CD4-positive, alpha-beta memory T cell (primary cell): ENCODE results near the gene BSG. TPM values are rescaled to one million over a fixed set of nuclear protein-coding genes. Genes with fewer than 3 reads are reported as not detected.

Experiments
- CTCF ChIA-PET: fragments of 350-600 bp; sonication (Branson Sonifier 250); formaldehyde crosslinking; loops from one replicate; lab custom pipeline; 2021; ENCODE audit warnings: inconsistent platforms; ENCODE audit not compliant: partially characterized antibody; lab: Charles Lee
- POLR2A ChIA-PET: fragments of 350-600 bp; sonication (Branson Sonifier 250); formaldehyde crosslinking; loops from one replicate; lab custom pipeline; 2021; ENCODE audit not compliant: partially characterized antibody; lab: Charles Lee
- DNase-seq, 5 donors: peaks; one replicate each; pipeline versions ENCODE4 v3.0.0 to v3.0.0-alpha.2; 2020 to 2022; ENCODE audit warnings: mixed read lengths in 1 of 5
- H3K27ac ChIP-seq: one replicate; pipeline ENCODE4 v1.7.0; 2013; ENCODE audit warnings: low read depth, low read length
- H3K27me3 ChIP-seq: 2 replicates; pipeline ENCODE4 v1.7.0; 2013; ENCODE audit warnings: mild to moderate bottlenecking, low read length, moderate library complexity; ENCODE audit not compliant: insufficient read depth
- H3K36me3 ChIP-seq: 2 replicates; pipeline ENCODE4 v1.7.0; 2013; ENCODE audit warnings: mild to moderate bottlenecking, low read length, moderate library complexity; ENCODE audit not compliant: insufficient read depth
- H3K4me1 ChIP-seq: 2 replicates; pipeline ENCODE4 v1.7.0; 2013; ENCODE audit warnings: mild to moderate bottlenecking, low read length, moderate library complexity; ENCODE audit not compliant: insufficient read depth
- H3K4me3 ChIP-seq, 2 donors: one replicate each; pipeline ENCODE4 v1.7.0; 2013; ENCODE audit warnings: low read length in 2 of 2, mild to moderate bottlenecking in 1 of 2
- H3K9me3 ChIP-seq, 2 donors: one replicate each; pipeline ENCODE4 v1.7.0; 2013; ENCODE audit warnings: low read length in 2 of 2, control low read depth in 1 of 2; ENCODE audit not compliant: control insufficient read depth in 1 of 2
- H3K27ac Mint-ChIP-seq, 7 donors: one replicate each; pipeline ENCODE4 v1.8.0; 2020 to 2021; ENCODE audit warnings: mixed read lengths in 7 of 7, mild to moderate bottlenecking in 6 of 7, inconsistent platforms in 3 of 7, moderate library complexity in 3 of 7
- H3K27me3 Mint-ChIP-seq, 2 donors: one replicate each; pipeline ENCODE4 v1.8.0; 2020 to 2021; ENCODE audit warnings: mixed read lengths in 2 of 2
- H3K36me3 Mint-ChIP-seq, 2 donors: one replicate each; pipeline ENCODE4 v1.8.0; 2020 to 2021; ENCODE audit warnings: mixed read lengths in 2 of 2, inconsistent platforms in 1 of 2, mild to moderate bottlenecking in 1 of 2
- H3K4me1 Mint-ChIP-seq, 4 donors: one replicate each; pipeline ENCODE4 v1.8.0; 2020 to 2021; ENCODE audit warnings: mixed read lengths in 4 of 4, mild to moderate bottlenecking in 1 of 4
- H3K4me3 Mint-ChIP-seq, 8 donors: one replicate each; pipeline ENCODE4 v1.8.0; 2020 to 2021; ENCODE audit warnings: mixed read lengths in 8 of 8, mild to moderate bottlenecking in 7 of 8, moderate library complexity in 6 of 8, inconsistent platforms in 3 of 8
- H3K9me3 Mint-ChIP-seq, 8 donors: one replicate each; pipeline ENCODE4 v1.8.0; 2020 to 2021; ENCODE audit warnings: mixed read lengths in 8 of 8, mild to moderate bottlenecking in 5 of 8, inconsistent platforms in 3 of 8, moderate library complexity in 1 of 8
- intact Hi-C: fragments of 100-400 bp; cut with micrococcal nuclease; formaldehyde crosslinking; loops from one replicate; pipeline ENCODE4 v1.15.1; 2023
- polyA plus RNA-seq, 2 donors: library from polyadenylated mRNA; unstranded; fragments of 300-500 nt; fragmentation: Illumina TruSeq; gene quantifications; one replicate each; pipeline ENCODE4 v1.2.3, GENCODE V29; 2021
- total RNA-seq, 2 experiments: library from RNA; stranded (reverse); gene quantifications; one replicate each; pipeline ENCODE4 v1.2.3, GENCODE V29; 2021

Gene BSG
- total and polyA plus RNA-seq, 4 experiments from 2014 or later, result 150 to 346 (median 241) TPM

GRCh38 chr19:567296-567900 is 5.0 kb upstream of the BSG start:
- POLR2A ChIA-PET, result interaction anchor here (1.1 kb wide), 1 partner anchor 36 kb away, joined by 5 read pairs; the partner anchor contains the start of gene CDC34
- Histone ChIP-seq H3K4me1 (peaks cover 10% of the 10 kb centered on the region), H3K36me3 (no peaks in the 10 kb centered on the region), H3K27me3 (no peaks in the 10 kb centered on the region), H3K27ac (no peak overlapping the region), H3K9me3 (no peaks in the 10 kb centered on the region), H3K4me3 (no peak overlapping the region)
- Mint-ChIP-seq H3K27ac (peak overlapping the region in 2 of 7 donors; percentile 35 to 51), H3K9me3 (peaks cover 0 to 2% (median 0%) of the 10 kb centered on the region in 8 donors), H3K4me3 (no peak overlapping the region), H3K27me3 (no peaks in the 10 kb centered on the region), H3K36me3 (peaks cover 0 to 8% of the 10 kb centered on the region in 2 donors), H3K4me1 (peaks cover 7 to 25% (median 13%) of the 10 kb centered on the region in 4 donors)
- DNase-seq, result no peak
- CTCF ChIA-PET, result interaction anchor here (2.0 kb wide), 1 partner anchor 57 kb away, joined by 6 read pairs; no protein-coding TSS in a partner anchor
- intact Hi-C loops, result no loop called here

GRCh38 chr19:570251-570686 is 2.1 kb upstream of the BSG start:
- Mint-ChIP-seq H3K4me1 (peaks cover 16 to 44% (median 29%) of the 10 kb centered on the region in 4 donors), H3K36me3 (peaks cover 0 to 8% of the 10 kb centered on the region in 2 donors), H3K9me3 (peaks cover 0 to 2% (median 0%) of the 10 kb centered on the region in 8 donors), H3K27me3 (no peaks in the 10 kb centered on the region), H3K27ac (peak overlapping the region in 5 of 7 donors; percentile 90 to 98 (median 96)), H3K4me3 (peak overlapping the region in 3 of 8 donors; percentile 29 to 81 (median 74))
- Histone ChIP-seq H3K27ac (no peak overlapping the region), H3K9me3 (no peaks in the 10 kb centered on the region), H3K27me3 (no peaks in the 10 kb centered on the region), H3K4me1 (peaks cover 32% of the 10 kb centered on the region), H3K4me3 (no peak overlapping the region), H3K36me3 (no peaks in the 10 kb centered on the region)
- intact Hi-C loops, result no loop called here
- ChIA-PET CTCF (no interaction called here), POLR2A (interaction anchor here (1.1 to 3.5 kb wide), 3 partner anchors 38 to 64 kb away, joined by 4 to 22 read pairs (median 13); partner anchors contain the start of genes CDC34 and TPGS1)
- DNase-seq, result peak in 2 of 5 donors; percentile 24 to 59

- no peaks in the 10 kb centered on the region for H3K9me3 ChIP-seq
- peak; percentile 64 to 86 (median 71) for DNase-seq
- Mint-ChIP-seq H3K36me3 (peaks cover 0 to 8% of the 10 kb centered on the region in 2 donors), H3K9me3 (peaks cover 0 to 2% (median 0%) of the 10 kb centered on the region in 8 donors), H3K27ac (peak overlapping the region; percentile 94 to 100 (median 98)), H3K27me3 (no peaks in the 10 kb centered on the region), H3K4me3 (peak overlapping the region; percentile 94 to 99 (median 98)), H3K4me1 (peaks cover 16 to 44% (median 29%) of the 10 kb centered on the region in 4 donors)
- H3K36me3 ChIP-seq, result no peaks in the 10 kb centered on the region
- H3K4me1 ChIP-seq, result peaks cover 37% of the 10 kb centered on the region
- H3K27ac ChIP-seq, result peak overlapping the region; percentile 70
- intact Hi-C loops, result no loop called here
- peak overlapping the region; percentile 61 to 75 for H3K4me3 ChIP-seq
- POLR2A ChIA-PET, result interaction anchor here (0.9 to 3.5 kb wide), 7 partner anchors 26 to 92 kb away, joined by 3 to 25 read pairs (median 7); partner anchors contain the start of genes CDC34, GZMM, RNF126 and TPGS1
- H3K27me3 ChIP-seq, result no peaks in the 10 kb centered on the region
- CTCF ChIA-PET, result interaction anchor here (1.1 kb wide), 1 partner anchor 39 kb away, joined by 4 read pairs; the partner anchor contains the start of gene CDC34
Measured at GRCh38 chr19:570937-571565, 1.3 kb upstream of the BSG start.

GRCh38 chr19:571566-571974 is 826 bp upstream of the BSG start:
- Mint-ChIP-seq H3K9me3 (no peaks in the 10 kb centered on the region), H3K4me3 (peak overlapping the region; percentile 94 to 99 (median 98)), H3K27me3 (no peaks in the 10 kb centered on the region), H3K4me1 (peaks cover 16 to 44% (median 32%) of the 10 kb centered on the region in 4 donors), H3K36me3 (peaks cover 0 to 8% of the 10 kb centered on the region in 2 donors), H3K27ac (peak overlapping the region; percentile 94 to 100 (median 98))
- peak in 1 of 5 donors; percentile 45 for DNase-seq
- peak overlapping the region; percentile 70 for H3K27ac ChIP-seq
- intact Hi-C loops, result no loop called here
- H3K4me1 ChIP-seq, result peaks cover 42% of the 10 kb centered on the region
- ChIA-PET CTCF (interaction anchor here (1.1 kb wide), 1 partner anchor 40 kb away, joined by 4 read pairs; the partner anchor contains the start of gene CDC34), POLR2A (interaction anchor here (0.6 to 3.5 kb wide), 11 partner anchors 13 to 108 kb away, joined by 3 to 25 read pairs (median 7); partner anchors contain the start of genes CDC34, GZMM, POLRMT and RNF126)
- peak overlapping the region; percentile 61 to 75 for H3K4me3 ChIP-seq
- H3K27me3 ChIP-seq, result no peaks in the 10 kb centered on the region
- H3K9me3 ChIP-seq, result no peaks in the 10 kb centered on the region
- no peaks in the 10 kb centered on the region for H3K36me3 ChIP-seq

GRCh38 chr19:572743-573518 is 535 bp downstream of the BSG start:
- POLR2A ChIA-PET, result interaction anchor here (0.6 to 3.5 kb wide), 10 partner anchors 11 to 90 kb away, joined by 3 to 25 read pairs (median 6); partner anchors contain the start of genes CDC34, GZMM, POLRMT and RNF126
- H3K9me3 ChIP-seq, result no peaks in the 10 kb centered on the region
- no peaks in the 10 kb centered on the region for H3K27me3 Mint-ChIP-seq
- H3K4me1 Mint-ChIP-seq, result peaks cover 18 to 51% (median 35%) of the 10 kb centered on the region in 4 donors
- H3K27ac ChIP-seq, result peak overlapping the region; percentile 70
- peaks cover 0 to 9% of the 10 kb centered on the region in 2 donors for H3K36me3 Mint-ChIP-seq
- CTCF ChIA-PET, result no interaction called here
- DNase-seq, result peak in 1 of 5 donors; percentile 47
- intact Hi-C loops, result loop anchor here (1.0 to 2.0 kb wide), 7 partner anchors 16 to 224 kb away; partner anchors contain the start of genes CDC34, HCN2, POLRMT and PTBP1
- H3K27me3 ChIP-seq, result no peaks in the 10 kb centered on the region
- no peaks in the 10 kb centered on the region for H3K9me3 Mint-ChIP-seq
- H3K27ac Mint-ChIP-seq, result peak overlapping the region; percentile 42 to 98 (median 91)
- peak overlapping the region; percentile 88 to 98 (median 92) for H3K4me3 Mint-ChIP-seq
- peaks cover 46% of the 10 kb centered on the region for H3K4me1 ChIP-seq
- H3K36me3 ChIP-seq, result no peaks in the 10 kb centered on the region
- peak overlapping the region; percentile 75 to 81 for H3K4me3 ChIP-seq

GRCh38 chr19:573519-573825 is 1.1 kb downstream of the BSG start:
- peak overlapping the region in 6 of 7 donors; percentile 42 to 76 (median 62) for H3K27ac Mint-ChIP-seq
- CTCF ChIA-PET, result interaction anchor here (2.5 kb wide), 1 partner anchor 11 kb away, joined by 10 read pairs; no protein-coding TSS in a partner anchor
- H3K36me3 Mint-ChIP-seq, result peaks cover 0 to 12% of the 10 kb centered on the region in 2 donors
- peak overlapping the region; percentile 75 to 81 for H3K4me3 ChIP-seq
- peaks cover 46% of the 10 kb centered on the region for H3K4me1 ChIP-seq
- H3K36me3 ChIP-seq, result no peaks in the 10 kb centered on the region
- no peaks in the 10 kb centered on the region for H3K9me3 ChIP-seq
- DNase-seq, result no peak
- peaks cover 18 to 51% (median 35%) of the 10 kb centered on the region in 4 donors for H3K4me1 Mint-ChIP-seq
- peak overlapping the region; percentile 70 for H3K27ac ChIP-seq
- no peaks in the 10 kb centered on the region for H3K27me3 Mint-ChIP-seq
- H3K4me3 Mint-ChIP-seq, result peak overlapping the region; percentile 79 to 92 (median 82)
- no peaks in the 10 kb centered on the region for H3K9me3 Mint-ChIP-seq
- H3K27me3 ChIP-seq, result no peaks in the 10 kb centered on the region
- POLR2A ChIA-PET, result no interaction called here
- intact Hi-C loops, result loop anchor here (2.0 kb wide), 1 partner anchor 15 kb away; the partner anchor contains the start of gene HCN2
